ENCODE measurements around the gene SYAP1.

The SYAP1 gene

DNA sequence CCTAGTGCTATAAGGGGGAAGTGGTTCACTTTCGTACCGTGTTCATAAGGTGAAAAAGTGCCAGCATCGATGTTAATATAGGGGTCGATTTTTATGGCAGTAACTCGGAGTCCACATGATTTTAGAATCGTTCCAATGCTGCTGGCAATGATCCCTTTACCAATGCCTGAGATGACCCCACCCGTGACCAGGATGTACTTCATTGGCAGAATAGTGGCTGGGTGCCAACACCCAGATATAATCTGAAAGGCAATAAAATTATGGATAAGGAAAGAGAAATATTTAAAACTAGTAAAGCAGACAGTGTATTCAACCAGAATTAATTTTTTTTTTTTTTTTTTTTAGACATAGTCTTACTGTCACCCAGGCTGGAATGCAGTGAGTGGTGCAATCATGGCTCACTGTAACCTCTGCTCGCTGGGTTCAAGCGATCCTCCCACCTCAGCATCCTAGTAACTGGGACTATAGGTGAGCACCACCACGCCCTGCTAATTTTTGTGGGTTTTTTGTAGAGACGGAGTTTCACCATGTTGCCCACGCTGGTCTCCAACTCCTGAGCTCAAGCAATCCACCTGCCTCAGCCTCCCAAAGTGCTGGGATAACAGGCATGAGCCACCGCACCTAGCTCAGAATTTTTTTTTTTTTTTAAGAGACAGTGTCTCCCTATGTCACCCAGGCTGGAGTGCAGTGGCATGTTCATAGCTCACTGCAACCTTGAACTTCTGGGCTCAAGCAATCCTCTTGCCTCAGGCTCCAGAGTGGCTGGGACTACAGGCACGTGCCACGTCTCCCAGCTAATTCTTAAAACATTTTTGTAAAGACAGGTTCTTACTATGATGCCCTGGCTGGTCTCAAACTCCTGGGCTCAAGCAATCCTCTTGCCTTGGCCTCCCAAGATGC is 16.5 kb upstream of the SYAP1 start:
- no peak overlapping the region for H3K4me3 ChIP-seq (replicated peaks; ENCODE audit: insufficient read depth, low read length)
- H3K27me3 ChIP-seq (ENCODE audit: insufficient read depth, poor library complexity, severe bottlenecking): no peaks in the 10 kb centered on the region
- no peak overlapping the region for H3K27ac ChIP-seq (replicated peaks)
- DNase-seq (ENCODE audit: low read depth in 1 of 2, low spot score in 1 of 2): no peak
- TF ChIP-seq CTCF (IDR thresholded peaks at IDR 0.05; ENCODE audit: insufficient read depth, low read length) (no peak), SPI1 (IDR thresholded peaks at IDR 0.05; ENCODE audit: borderline replicate concordance, low read depth) (no peak), REST (IDR thresholded peaks at IDR 0.05; ENCODE audit: insufficient replicate concordance, low read depth) (no peak), GABPA (IDR thresholded peaks at IDR 0.05; ENCODE audit: low read depth) (no peak), POLR2AphosphoS5 (IDR thresholded peaks at IDR 0.05; ENCODE audit: low read depth) (no peak)

DNA sequence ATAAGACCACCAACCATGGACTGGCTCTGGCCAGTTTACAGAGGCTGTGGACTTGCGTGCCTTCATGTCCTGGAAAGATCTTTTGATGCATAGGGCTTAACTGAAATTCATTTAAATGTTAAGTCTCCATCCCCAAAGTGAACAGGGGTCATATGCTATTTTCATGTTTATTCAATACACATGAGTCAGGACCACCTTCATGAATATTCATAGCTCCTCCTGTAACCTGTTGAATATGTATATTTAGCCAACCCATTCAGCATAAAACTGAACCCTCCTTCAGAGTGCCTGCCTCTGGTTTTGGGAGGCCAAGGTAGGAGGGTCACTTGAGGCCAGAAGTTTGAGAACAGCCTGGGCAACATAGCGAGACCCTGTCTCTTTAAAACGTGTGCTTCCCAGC is 14.0 kb upstream of the SYAP1 start:
- H3K27me3 ChIP-seq (ENCODE audit: insufficient read depth, poor library complexity, severe bottlenecking): no peaks in the 10 kb centered on the region
- no peak overlapping the region for H3K4me3 ChIP-seq (replicated peaks; ENCODE audit: insufficient read depth, low read length)
- TF ChIP-seq REST (IDR thresholded peaks at IDR 0.05; ENCODE audit: insufficient replicate concordance, low read depth) (no peak), POLR2AphosphoS5 (IDR thresholded peaks at IDR 0.05; ENCODE audit: low read depth) (no peak), SPI1 (IDR thresholded peaks at IDR 0.05; ENCODE audit: borderline replicate concordance, low read depth) (no peak), CTCF (IDR thresholded peaks at IDR 0.05; ENCODE audit: insufficient read depth, low read length) (no peak), GABPA (IDR thresholded peaks at IDR 0.05; ENCODE audit: low read depth) (no peak)
- no peak overlapping the region for H3K27ac ChIP-seq (replicated peaks)
- no peak for DNase-seq (ENCODE audit: low read depth in 1 of 2, low spot score in 1 of 2)

DNA sequence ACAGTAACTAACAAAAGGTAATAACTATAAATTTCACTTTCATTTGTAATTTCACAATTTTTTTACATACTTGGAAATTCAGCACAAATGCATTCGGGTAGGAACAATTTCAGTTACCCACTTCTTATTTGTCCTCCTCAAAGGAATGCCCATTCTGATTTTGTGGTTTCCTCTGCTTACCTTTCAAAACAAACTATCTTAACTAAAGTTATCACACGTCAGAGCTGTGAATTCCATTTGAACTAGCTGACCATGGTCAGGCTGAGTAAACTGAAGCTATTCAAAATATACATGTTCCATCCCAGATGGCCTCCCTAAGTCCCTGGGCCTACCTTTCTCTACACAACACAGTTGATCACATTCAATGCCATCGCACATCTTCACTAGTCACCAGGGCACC is 11.4 kb upstream of the SYAP1 start:
- no peaks in the 10 kb centered on the region for H3K27me3 ChIP-seq (ENCODE audit: insufficient read depth, poor library complexity, severe bottlenecking)
- DNase-seq (ENCODE audit: low read depth in 1 of 2, low spot score in 1 of 2): no peak
- H3K27ac ChIP-seq (replicated peaks): no peak overlapping the region
- no peak overlapping the region for H3K4me3 ChIP-seq (replicated peaks; ENCODE audit: insufficient read depth, low read length)
- TF ChIP-seq POLR2AphosphoS5 (IDR thresholded peaks at IDR 0.05; ENCODE audit: low read depth) (no peak), REST (IDR thresholded peaks at IDR 0.05; ENCODE audit: insufficient replicate concordance, low read depth) (no peak), CTCF (IDR thresholded peaks at IDR 0.05; ENCODE audit: insufficient read depth, low read length) (no peak), SPI1 (IDR thresholded peaks at IDR 0.05; ENCODE audit: borderline replicate concordance, low read depth) (no peak), GABPA (IDR thresholded peaks at IDR 0.05; ENCODE audit: low read depth) (no peak)

Measured in HL-60 (cell line).